HepG2 (cell line): ENCODE data around the gene CHCHD5. TPM values are rescaled to one million over a fixed set of nuclear protein-coding genes. Genes with fewer than 3 reads are reported as not detected.

ENCODE experiments used
- ATAC-seq: fragments of 200-7000 bp; cut with Tn5 transposase; 3 replicates; pipeline ENCODE4 v1.9.1; 2020; ENCODE audit warnings: mild to moderate bottlenecking, moderate library complexity
- BruUV-seq: library from RNA; stranded (reverse); fragments of 400-500 nt; replicated peaks from 2 replicates; lab custom pipeline; 2021; lab: Mats Ljungman, UMichigan
- CTCF ChIA-PET: fragments of 300-600 bp; formaldehyde crosslinking; extraction: SDS; loops from one replicate; lab custom pipeline; 2021; ENCODE audit warnings: low total read pairs, inconsistent platforms, low intra/inter-chr PET ratio; lab: Yijun Ruan, JAX
- POLR2A ChIA-PET: fragments of 350-600 bp; sonication (Branson Sonifier 250); formaldehyde crosslinking; loops from one replicate; lab custom pipeline; 2020; ENCODE audit warnings: antibody characterized with exemption, inconsistent platforms; lab: Yijun Ruan, JAX
- DNase-seq: peaks from one replicate; pipeline ENCODE4 v3.0.0-alpha.2; 2015; ENCODE audit warnings: low spot score
- FAIRE-seq: peaks from 3 replicates; lab custom pipeline; 2011; peaks lifted over from hg19 to GRCh38; lab: Jason Lieb, UNC
- H2AFZ ChIP-seq: one replicate; pipeline ENCODE4 v1.6.1; 2011; ENCODE audit warnings: low read length, inconsistent platforms
- H3K27ac ChIP-seq: fragments of 300-600 bp; 3 replicates; pipeline ENCODE4 v1.8.0; 2011; ENCODE audit warnings: mixed run types, mild to moderate bottlenecking, mixed read lengths, low read length, inconsistent platforms; ENCODE audit not compliant: insufficient read depth; ENCODE audit errors: extremely low read length
- H3K27me3 ChIP-seq, 2 experiments: fragments of 200-600 bp in 1 of 2; 2 replicates in 1 of 2; 3 replicates in 1 of 2; pipeline versions ENCODE4 v1.6.0 to v1.8.0; 2011; ENCODE audit warnings: low read length in 2 of 2, mild to moderate bottlenecking in 2 of 2, moderate library complexity in 2 of 2, inconsistent platforms in 1 of 2; ENCODE audit not compliant: insufficient read depth in 2 of 2, control insufficient read depth in 1 of 2
- H3K36me3 ChIP-seq, 2 experiments: fragments of 200-600 bp in 1 of 2; replicated peaks in 1 of 2; 2 replicates in 1 of 2; 3 replicates in 1 of 2; pipeline versions ENCODE4 v1.5.1 to v1.8.0; 2011; ENCODE audit warnings: low read length in 2 of 2, inconsistent platforms in 1 of 2; ENCODE audit not compliant: insufficient read depth in 2 of 2, control insufficient read depth in 1 of 2
- H3K4me1 ChIP-seq: 2 replicates; pipeline ENCODE4 v1.5.1; 2012; ENCODE audit warnings: low read length, inconsistent platforms; ENCODE audit not compliant: insufficient read depth
- H3K4me2 ChIP-seq: 2 replicates; pipeline ENCODE4 v1.6.0; 2011; ENCODE audit warnings: low read depth, low read length, inconsistent platforms
- H3K4me3 ChIP-seq, 3 experiments: fragments of 200-600 bp in 1 of 3; sonication (generic), shearing (Covaris generic) in 1 of 3; replicated peaks in 1 of 3; 2 replicates each; pipeline ENCODE4 v1.5.1; 2011 to 2016; ENCODE audit warnings: low read length in 3 of 3, inconsistent platforms in 2 of 3, low read depth in 2 of 3, mild to moderate bottlenecking in 2 of 3, control low read depth in 1 of 3, mixed read lengths in 1 of 3; ENCODE audit not compliant: insufficient read depth in 1 of 3
- H3K79me2 ChIP-seq: one replicate; pipeline ENCODE4 v1.6.1; 2011; ENCODE audit warnings: low read length, inconsistent platforms; ENCODE audit not compliant: insufficient read depth
- H3K9ac ChIP-seq: 2 replicates; pipeline ENCODE4 v1.6.0; 2011; ENCODE audit warnings: mild to moderate bottlenecking, low read depth, low read length, inconsistent platforms; ENCODE audit not compliant: insufficient read depth
- H3K9me3 ChIP-seq: 2 replicates; pipeline ENCODE4 v1.5.1; 2012; ENCODE audit warnings: mild to moderate bottlenecking, low read length
- H4K20me1 ChIP-seq: 2 replicates; pipeline ENCODE4 v1.6.0; 2011; ENCODE audit warnings: inconsistent platforms, mild to moderate bottlenecking, low read length, moderate library complexity; ENCODE audit not compliant: insufficient read depth
- E2F2 ChIP-seq: sonication (generic); formaldehyde crosslinking; IDR thresholded peaks from 2 replicates; pipeline ENCODE4 v1.4.0; 2020; ENCODE audit warnings: missing genetic modification reagents, borderline replicate concordance
- HOXD1 ChIP-seq: sonication (generic); formaldehyde crosslinking; IDR thresholded peaks from 2 replicates; pipeline ENCODE4 v1.5.0; 2020; ENCODE audit warnings: missing genetic modification reagents
- LCORL ChIP-seq, 2 experiments: fragments of 450-650 bp in 1 of 2; sonication (generic) in 1 of 2; formaldehyde crosslinking in 1 of 2; IDR thresholded peaks; 2 replicates each; pipeline versions ENCODE4 v1.5.0 to v1.6.1; 2017 to 2020; ENCODE audit warnings: antibody characterized with exemption in 1 of 2, missing genetic modification reagents in 1 of 2
- MIER2 ChIP-seq: IDR thresholded peaks from 2 replicates; pipeline ENCODE4 v1.6.1; 2016; ENCODE audit warnings: missing biosample characterization, missing genetic modification reagents
- NR3C1 ChIP-seq: sonication (generic); formaldehyde crosslinking; IDR thresholded peaks from 2 replicates; pipeline ENCODE4 v1.4.0; 2020; ENCODE audit warnings: missing genetic modification reagents
- PAXIP1 ChIP-seq: sonication (generic); formaldehyde crosslinking; conservative IDR thresholded peaks from 2 replicates; pipeline ENCODE4 v1.4.0; 2020; ENCODE audit warnings: mild to moderate bottlenecking, missing genetic modification reagents, moderate library complexity
- PCBP2 ChIP-seq: fragments of 200-400 bp; formaldehyde crosslinking; optimal IDR thresholded peaks from 2 replicates; pipeline ENCODE3; 2018; ENCODE audit warnings: low read length, low read depth; ENCODE audit not compliant: poor library complexity, severe bottlenecking
- SNAI1 ChIP-seq: sonication (generic); formaldehyde crosslinking; IDR thresholded peaks from 2 replicates; pipeline ENCODE4 v1.5.0; 2020; ENCODE audit warnings: mild to moderate bottlenecking, missing genetic modification reagents, borderline replicate concordance
- SP4 ChIP-seq: sonication (generic); formaldehyde crosslinking; IDR thresholded peaks from 2 replicates; pipeline ENCODE4 v1.8.1; 2023; ENCODE audit warnings: mild to moderate bottlenecking, missing genetic modification reagents
- SRF ChIP-seq: IDR thresholded peaks from 2 replicates; pipeline ENCODE4 v1.6.1; 2011; ENCODE audit warnings: mild to moderate bottlenecking, low read depth, low read length, moderate library complexity
- YEATS4 ChIP-seq: sonication (generic); formaldehyde crosslinking; IDR thresholded peaks from 2 replicates; pipeline ENCODE4 v1.4.0; 2020; ENCODE audit warnings: missing genetic modification reagents, borderline replicate concordance
- ZNF432 ChIP-seq: sonication (generic); formaldehyde crosslinking; IDR thresholded peaks from 2 replicates; pipeline ENCODE4 v1.5.0; 2020; ENCODE audit warnings: missing genetic modification reagents, mild to moderate bottlenecking, borderline replicate concordance
- ZNF513 ChIP-seq: sonication (generic); formaldehyde crosslinking; conservative IDR thresholded peaks from 2 replicates; pipeline ENCODE4 v1.5.0; 2020; ENCODE audit warnings: missing genetic modification reagents
- ZNF7 ChIP-seq: IDR thresholded peaks from 2 replicates; pipeline ENCODE4 v1.6.1; 2016; ENCODE audit warnings: missing biosample characterization, missing genetic modification reagents
- ZNF790 ChIP-seq: sonication (generic); formaldehyde crosslinking; IDR thresholded peaks from 2 replicates; pipeline ENCODE4 v1.8.0; 2022; ENCODE audit warnings: missing genetic modification reagents, mild to moderate bottlenecking, borderline replicate concordance
- ZNF850 ChIP-seq: sonication (generic); formaldehyde crosslinking; conservative IDR thresholded peaks from 2 replicates; pipeline ENCODE4 v1.9.0; 2021; ENCODE audit warnings: mild to moderate bottlenecking, missing genetic modification reagents
- WGBS: methylation state at CpG from one replicate; pipeline ENCODE4 v1.1.6; 2017; ENCODE audit warnings: low lambda C conversion rate; 5-methylcytosine and 5-hydroxymethylcytosine counted together
- in situ Hi-C: cut with HindIII; loops from 2 replicates; pipeline ENCODE4 v1.10.0; 2017; ENCODE audit warnings: low pct_unique_long_range_greater_than_20kb; ENCODE audit not compliant: extremely low pct_ligation_motif_present
- intact Hi-C: fragments of 100-400 bp; cut with micrococcal nuclease; formaldehyde crosslinking; loops from one replicate; pipeline ENCODE4 v1.10.0; 2022; ENCODE audit not compliant: unreplicated experiment
- polyA plus RNA-seq, 8 experiments: library from polyadenylated mRNA; depleted of rRNA in 3 of 8; stranded (reverse) in 7 of 8; unstranded in 1 of 8; fragments of >200 nt; fragmentation: Illumina TruSeq in 4 of 8; extraction: Trizol in 4 of 8; gene quantifications; 2 replicates each; pipeline versions ENCODE4 v1.2.1 to v1.2.3, GENCODE V29; 2011 to 2016; ENCODE audit warnings: low read depth in 4 of 8, missing spikeins in 1 of 8, mixed read lengths in 1 of 8; ENCODE audit not compliant: insufficient read depth in 1 of 8
- total RNA-seq, 5 experiments: library from RNA; depleted of rRNA; stranded (reverse); fragments of >200 nt; fragmentation: Illumina TruSeq; extraction: Trizol; gene quantifications; 2 replicates each; pipeline ENCODE4 v1.2.3, GENCODE V29; 2016; ENCODE audit warnings: low read depth in 1 of 5

The CHCHD5 gene
- total and polyA plus RNA-seq, 2 of the 13 experiments (the other 11 are each of a cell fraction or from before 2014, with no cell fraction given) = 19.0 to 23.9 TPM

- TF ChIP-seq YEATS4 (no peak), SNAI1 (CRISPR knock-in tag) (no peak), LCORL (IDR thresholded peaks at IDR 0.05) (no peak), LCORL (CRISPR knock-in tag; IDR thresholded peaks at IDR 0.05) (peak; percentile 13)
Observed at GRCh38 chr2:112583497-112584133, 794 bp upstream of the CHCHD5 start (continued).

GRCh38 chr2:112584891-112585250 lies 462 bp downstream of the CHCHD5 start:
- Histone ChIP-seq H2AFZ (peak overlapping the region; percentile 21), H3K4me3 (peak overlapping the region; percentile 76 to 95 (median 87)), H3K27me3 (peaks cover 0 to 4% of the 10 kb centered on the region in 2 experiments; a peak in 1 of 5 replicates), H3K4me1 (peaks cover 40% of the 10 kb centered on the region), H3K79me2 (peaks cover 10% of the 10 kb centered on the region), H4K20me1 (no peaks in the 10 kb centered on the region), H3K9ac (peak overlapping the region; percentile 97), H3K27ac (peak overlapping the region; percentile 97), H3K4me2 (peak overlapping the region; percentile 91), H3K9me3 (no peaks in the 10 kb centered on the region), H3K36me3 (peaks cover 9 to 15% of the 10 kb centered on the region in 2 experiments; a peak in 4 of 5 replicates)
- no peak for DNase-seq
- CTCF ChIA-PET = interaction anchor here (1.2 kb wide), 1 partner anchor 103 kb away, joined by 3 read pairs; the partner anchor contains the start of gene TTL
- WGBS = 29% methylated on average over 3 of the region's 3 CpGs
- intact Hi-C loops (loop anchor here (1.0 to 10.0 kb wide), 3 partner anchors 43 to 330 kb away; partner anchors contain the start of genes POLR1B and ZC3H8), in situ Hi-C loops (loop anchor here (5.0 kb wide), 1 partner anchor 103 kb away; the partner anchor contains the start of gene TTL)
- POLR2A ChIA-PET = interaction anchor here (0.8 to 3.3 kb wide), 18 partner anchors 9 to 503 kb away, joined by 3 to 35 read pairs (median 4); partner anchors contain the start of gene SLC20A1
- TSS peak; percentile 67 for BruUV-seq
- FAIRE-seq = no peak
- no peak for ATAC-seq
- no peak for TF ChIP-seq MIER2 (CRISPR knock-in tag)
- TF ChIP-seq E2F2 (CRISPR knock-in tag) = 0 out of 2 replicates have a peak, but pooled peaks have one; percentile 40
- TF ChIP-seq SRF = no peak
- TF ChIP-seq NR3C1 (CRISPR knock-in tag) = no peak
- no peak for TF ChIP-seq PCBP2
- no peak for TF ChIP-seq HOXD1 (CRISPR knock-in tag)
- TF ChIP-seq PAXIP1 (CRISPR knock-in tag) = 0 out of 2 replicates have a peak, but pooled peaks have one; percentile 3
- no peak for TF ChIP-seq ZNF432
- TF ChIP-seq ZNF790 (CRISPR knock-in tag) = no peak
- no peak for TF ChIP-seq ZNF7
- TF ChIP-seq ZNF513 (CRISPR knock-in tag) = no peak
- no peak for TF ChIP-seq SP4 (CRISPR knock-in tag)
- 0 out of 2 replicates have a peak, but pooled peaks have one; percentile 6 for TF ChIP-seq ZNF850 (CRISPR knock-in tag)
